Kidney (tissue), 14 donors: Measurements from ENCODE around the gene CR1. TPM values are rescaled to one million over a fixed set of nuclear protein-coding genes. Genes with fewer than 3 reads are reported as not detected.

Experiments used
- DNase-seq, 5 donors: peaks; one replicate each; pipeline ENCODE4 v3.0.0-alpha.2; 2013 to 2020
- FAIRE-seq: peaks from 2 replicates; lab custom pipeline; 2012; peaks lifted over from hg19 to GRCh38; lab: Jason Lieb, UNC
- H3K27ac ChIP-seq, 2 donors: one replicate each; pipeline ENCODE4 v1.7.0; 2013; ENCODE audit warnings: low read depth in 2 of 2, low read length in 2 of 2, inconsistent platforms in 1 of 2
- H3K27me3 ChIP-seq: one replicate; pipeline ENCODE4 v1.7.1; 2013; ENCODE audit warnings: low read length, inconsistent platforms; ENCODE audit not compliant: control insufficient read depth, insufficient read depth
- H3K36me3 ChIP-seq, 3 donors: one replicate each; pipeline versions ENCODE4 v1.7.0 to v1.7.1; 2013; ENCODE audit warnings: low read length in 3 of 3, control low read depth in 1 of 3, inconsistent platforms in 1 of 3; ENCODE audit not compliant: insufficient read depth in 3 of 3, control insufficient read depth in 2 of 3
- H3K4me1 ChIP-seq, 3 donors: one replicate each; pipeline versions ENCODE4 v1.7.0 to v1.7.1; 2013; ENCODE audit warnings: low read length in 3 of 3, inconsistent platforms in 1 of 3, low read depth in 1 of 3; ENCODE audit not compliant: control insufficient read depth in 2 of 3, insufficient read depth in 2 of 3
- H3K4me3 ChIP-seq, 3 donors: one replicate each; pipeline versions ENCODE4 v1.7.0 to v1.8.1; 2013; ENCODE audit warnings: low read length in 3 of 3, control low read depth in 1 of 3, inconsistent platforms in 1 of 3
- H3K9ac ChIP-seq, 3 donors: one replicate each; pipeline versions ENCODE4 v1.7.0 to v1.7.1; 2013; ENCODE audit warnings: low read length in 3 of 3, control low read depth in 1 of 3, inconsistent platforms in 1 of 3
- H3K9me3 ChIP-seq, 3 donors: one replicate each; pipeline versions ENCODE4 v1.7.0 to v1.7.1; 2013; ENCODE audit warnings: low read length in 3 of 3, control low read depth in 1 of 3, inconsistent platforms in 1 of 3; ENCODE audit not compliant: control insufficient read depth in 2 of 3, insufficient read depth in 1 of 3
- CTCF ChIP-seq: IDR thresholded peaks from 3 replicates; pipeline ENCODE4 v1.5.1; 2012; ENCODE audit warnings: mild to moderate bottlenecking, moderate library complexity, borderline replicate concordance; ENCODE audit not compliant: insufficient read depth; ENCODE audit errors: extremely low read depth
- intact Hi-C: fragments of 100-400 bp; cut with DNase I; formaldehyde crosslinking; loops from one replicate; pipeline ENCODE4 v1.11.1; 2022
- polyA plus RNA-seq: library from polyadenylated mRNA; stranded (reverse); fragments of 350-450 nt; fragmentation: Illumina TruSeq; extraction: RNeasy Lipid Tissue Mini Kit (QIAGEN cat#74804); gene quantifications from one replicate; pipeline ENCODE4 v1.2.3, GENCODE V29; 2014; ENCODE audit warnings: low read depth, low replicate concordance; ENCODE audit not compliant: insufficient read depth
- total RNA-seq: library from RNA; stranded (reverse); fragmentation: NEBNext Ultra II Directional; extraction: Animal tissue kit (Norgen Biotek cat#: 25700); gene quantifications from one replicate; pipeline ENCODE4 v1.2.1, GENCODE V29; 2021
- donor health status: control.
- donor health status: control.
- donor health status: control.
- donor health status: control.
- donor health status: control.
- donor health status: DM: yes; HTN: yes; CAD: no.
- donor health status: Normal renal cell carcinoma (clear cell type).

Gene CR1
- total and polyA plus RNA-seq, 2 donors from 2014 or later: 2.6 to 12.2 TPM

GRCh38 chr1:207651583-207651982, 155.6 kb downstream of the CR1 start:
- intact Hi-C loops: no loop called here
- FAIRE-seq (no peak), DNase-seq (no peak)
- Histone ChIP-seq H3K4me3 (no peak overlapping the region), H3K4me1 (no peaks in the 10 kb centered on the region), H3K27ac (no peak overlapping the region), H3K9me3 (no peaks in the 10 kb centered on the region), H3K27me3 (no peaks in the 10 kb centered on the region), H3K36me3 (no peaks in the 10 kb centered on the region), H3K9ac (no peak overlapping the region)
- TF ChIP-seq CTCF: no peak

GRCh38 chr1:207654320-207654719, 158.4 kb downstream of the CR1 start:
- Histone ChIP-seq H3K36me3 (no peaks in the 10 kb centered on the region), H3K27me3 (no peaks in the 10 kb centered on the region), H3K4me1 (no peaks in the 10 kb centered on the region), H3K27ac (no peak overlapping the region), H3K9me3 (no peaks in the 10 kb centered on the region), H3K9ac (no peak overlapping the region), H3K4me3 (no peak overlapping the region)
- FAIRE-seq (peak; percentile 51), DNase-seq (no peak)
- intact Hi-C loops: no loop called here
- no peak for TF ChIP-seq CTCF

GRCh38 chr1:207658408-207658807, 162.5 kb downstream of the CR1 start:
- no peak for TF ChIP-seq CTCF
- no peaks in the 10 kb centered on the region for H3K4me1 ChIP-seq
- no peaks in the 10 kb centered on the region for H3K27me3 ChIP-seq
- H3K27ac ChIP-seq: no peak overlapping the region
- no peak for FAIRE-seq
- no peaks in the 10 kb centered on the region for H3K9me3 ChIP-seq
- no peak overlapping the region for H3K4me3 ChIP-seq
- no peak for DNase-seq
- no peak overlapping the region for H3K9ac ChIP-seq
- H3K36me3 ChIP-seq: no peaks in the 10 kb centered on the region
- intact Hi-C loops: no loop called here

DNA sequence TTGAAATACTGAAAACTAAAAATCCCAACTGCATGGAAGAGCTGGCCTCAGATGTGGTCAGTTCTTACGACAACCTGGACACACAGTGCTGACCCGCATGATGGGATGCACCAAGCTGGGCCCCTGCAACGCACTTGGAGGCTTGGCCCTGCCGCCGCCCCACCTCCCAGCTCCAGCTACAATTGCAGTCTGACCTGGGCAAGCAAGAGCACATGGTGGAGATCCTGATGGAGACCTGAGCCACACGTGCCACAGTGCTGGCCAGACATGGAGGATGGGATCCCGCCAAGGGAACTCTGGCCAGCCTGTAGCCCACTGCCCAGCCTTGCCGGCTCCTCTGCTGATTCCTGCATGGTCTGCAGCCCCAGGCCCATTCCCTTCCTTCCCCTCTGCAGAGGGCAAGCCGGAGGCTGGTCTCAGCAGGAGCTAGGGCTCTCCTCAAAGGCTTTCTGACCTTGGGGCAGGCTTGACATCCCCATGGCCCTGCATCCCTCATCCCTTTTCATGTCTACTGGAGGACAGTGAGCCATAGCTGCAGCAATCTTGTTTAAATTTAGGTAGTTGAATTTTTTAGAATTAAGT, 163.0 kb downstream of the CR1 start:
- TF ChIP-seq CTCF: no peak
- Histone ChIP-seq H3K9ac (no peak overlapping the region), H3K4me3 (no peak overlapping the region), H3K4me1 (no peaks in the 10 kb centered on the region), H3K9me3 (no peaks in the 10 kb centered on the region), H3K27me3 (no peaks in the 10 kb centered on the region), H3K27ac (no peak overlapping the region), H3K36me3 (no peaks in the 10 kb centered on the region)
- DNase-seq: no peak
- intact Hi-C loops: no loop called here
- no peak for FAIRE-seq
